ENCODE data around the gene GLI2. TPM values are rescaled to one million over a fixed set of nuclear protein-coding genes. Genes with fewer than 3 reads are reported as not detected.
A peak's percentile ranks its signal among the peaks of the same experiment; 100 is the strongest.

The GLI2 gene
- total and polyA plus RNA-seq, 2 of the 4 experiments (the other 2 are of a cell fraction), result 3.8 to 26.0 TPM

GRCh38 chr2:120741571-120742561 lies 6.2 kb downstream of the GLI2 start:
- Histone ChIP-seq H3K4ac (ENCODE audit: low read depth, low read length) (peak overlapping the region; percentile 86), H3K4me3 (ENCODE audit: insufficient read depth, low read depth, low read length) (peak overlapping the region; percentile 26), H2BK120ac (ENCODE audit: low read depth, low read length) (peak overlapping the region; percentile 56), H3K9me1 (ENCODE audit: insufficient read depth, low read length) (peaks cover 24% of the 10 kb centered on the region), H2BK15ac (ENCODE audit: low read depth, low read length) (no peak overlapping the region), H3K27ac (ENCODE audit: insufficient read depth, low read length) (peak overlapping the region; percentile 52), H3K23ac (ENCODE audit: low read depth, low read length) (peak overlapping the region; percentile 97; the same call in 1 of the 2 replicates), H3K9me3 (ENCODE audit: control insufficient read depth, insufficient read depth, low read length) (no peaks in the 10 kb centered on the region), H4K8ac (ENCODE audit: low read depth in 2 of 2, low read length in 2 of 2) (peak overlapping the region; percentile 72 to 78), H2AFZ (replicated peaks; ENCODE audit: low read length, poor library complexity) (peak overlapping the region; percentile 73), H2BK5ac (ENCODE audit: low read depth, low read length, poor library complexity, severe bottlenecking) (peak overlapping the region; percentile 38), H3K27me3 (ENCODE audit: control insufficient read depth, insufficient read depth, low read length) (no peaks in the 10 kb centered on the region), H4K5ac (ENCODE audit: low read depth, low read length) (peak overlapping the region; percentile 34), H3K36me3 (ENCODE audit: control insufficient read depth, insufficient read depth, low read length) (no peaks in the 10 kb centered on the region), H3K18ac (ENCODE audit: low read depth, low read length) (peak overlapping the region; percentile 14), H3K56ac (ENCODE audit: extremely low read depth, insufficient read depth, low read length) (no peak overlapping the region), H4K91ac (ENCODE audit: insufficient read depth, low read depth, low read length) (peak overlapping the region; percentile 64; the same call in 1 of the 2 replicates), H4K20me1 (ENCODE audit: insufficient read depth, low read length) (peaks cover 80% of the 10 kb centered on the region), H3K4me1 (ENCODE audit: control insufficient read depth, insufficient read depth, low read length) (peaks cover 26% of the 10 kb centered on the region), H2AK9ac (replicated peaks; ENCODE audit: low read depth, low read length, poor library complexity) (peak overlapping the region; percentile 0), H3K14ac (replicated peaks; ENCODE audit: low read depth, low read length) (peak overlapping the region; percentile 41; the same call in 1 of the 2 replicates), H3K79me1 (ENCODE audit: low read depth in 1 of 2, low read length in 2 of 2) (peaks cover 0 to 75% of the 10 kb centered on the region in 2 experiments; a peak in 3 of 4 replicates), H3K4me2 (ENCODE audit: low read depth, low read length) (peak overlapping the region; percentile 72), H2AK5ac (ENCODE audit: low read depth, low read length) (peak overlapping the region; percentile 63), H3K9ac (ENCODE audit: low read depth, low read length) (peak overlapping the region; percentile 69), H2BK20ac (ENCODE audit: low read depth, low read length) (no peak overlapping the region)
- in situ Hi-C loops (cut with MboI; ENCODE audit: low sequenced_read_pairs) (no loop called here), dilution Hi-C loops (cut with HindIII; ENCODE audit: low sequenced_read_pairs, unreplicated experiment) (no loop called here), intact Hi-C loops (cut with micrococcal nuclease) (no loop called here)
- no peak for DNase-seq
- ChIA-PET CTCF (no interaction called here), POLR2A (ENCODE audit: unreplicated experiment) (no interaction called here)
- BruUV-seq (replicated peaks), result no TSS peak
- WGBS, 2 experiments (ENCODE audit: extremely low coverage in 2 of 2, insufficient read length in 1 of 2), result 22% methylated on average over 20 of the region's 81 CpGs; no CpG with 5 or more reads in 1 of the 2 experiments
- peak; percentile 3; the same call in 1 of the 2 replicates for ATAC-seq (ENCODE audit: low read depth)
- TF ChIP-seq NFE2L2 (IDR thresholded peaks at IDR 0.05; ENCODE audit: low read depth, low read length) (no peak), USF2 (IDR thresholded peaks at IDR 0.05; ENCODE audit: low read depth, low read length) (no peak; the same call in 1 of the 2 replicates), FOS (IDR thresholded peaks at IDR 0.05; ENCODE audit: low read depth, low read length) (no peak), RCOR1 (IDR thresholded peaks at IDR 0.05; ENCODE audit: insufficient replicate concordance, low read length) (no peak), MXI1 (IDR thresholded peaks at IDR 0.05; ENCODE audit: borderline replicate concordance, low read depth, low read length) (no peak; the same call in 1 of the 2 replicates), POLR2A (IDR thresholded peaks at IDR 0.05; ENCODE audit: low read depth, low read length) (no peak), BHLHE40 (IDR thresholded peaks at IDR 0.05; ENCODE audit: low read depth, low read length) (no peak), MAFK (IDR thresholded peaks at IDR 0.05; ENCODE audit: low read depth, low read length) (no peak), CHD1 (IDR thresholded peaks at IDR 0.05; ENCODE audit: low read depth, low read length) (no peak), ELK1 (IDR thresholded peaks at IDR 0.05; ENCODE audit: borderline replicate concordance, low read depth, low read length) (no peak), CTCF (conservative IDR thresholded peaks at IDR 0.05; ENCODE audit: low read depth, low read length) (no peak), RFX5 (IDR thresholded peaks at IDR 0.05; ENCODE audit: low read depth, low read length) (no peak), SMC3 (IDR thresholded peaks at IDR 0.05; ENCODE audit: low read depth, low read length) (no peak)

Measured in IMR-90 (cell line).